Measurements from ENCODE around the gene PDZD7.

GRCh38 chr10:100972115-100972903 lies 58.6 kb downstream of the PDZD7 start:
- TF ChIP-seq, protein P1, sequence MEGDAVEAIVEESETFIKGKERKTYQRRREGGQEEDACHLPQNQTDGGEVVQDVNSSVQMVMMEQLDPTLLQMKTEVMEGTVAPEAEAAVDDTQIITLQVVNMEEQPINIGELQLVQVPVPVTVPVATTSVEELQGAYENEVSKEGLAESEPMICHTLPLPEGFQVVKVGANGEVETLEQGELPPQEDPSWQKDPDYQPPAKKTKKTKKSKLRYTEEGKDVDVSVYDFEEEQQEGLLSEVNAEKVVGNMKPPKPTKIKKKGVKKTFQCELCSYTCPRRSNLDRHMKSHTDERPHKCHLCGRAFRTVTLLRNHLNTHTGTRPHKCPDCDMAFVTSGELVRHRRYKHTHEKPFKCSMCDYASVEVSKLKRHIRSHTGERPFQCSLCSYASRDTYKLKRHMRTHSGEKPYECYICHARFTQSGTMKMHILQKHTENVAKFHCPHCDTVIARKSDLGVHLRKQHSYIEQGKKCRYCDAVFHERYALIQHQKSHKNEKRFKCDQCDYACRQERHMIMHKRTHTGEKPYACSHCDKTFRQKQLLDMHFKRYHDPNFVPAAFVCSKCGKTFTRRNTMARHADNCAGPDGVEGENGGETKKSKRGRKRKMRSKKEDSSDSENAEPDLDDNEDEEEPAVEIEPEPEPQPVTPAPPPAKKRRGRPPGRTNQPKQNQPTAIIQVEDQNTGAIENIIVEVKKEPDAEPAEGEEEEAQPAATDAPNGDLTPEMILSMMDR (conservative IDR thresholded peaks at IDR 0.05; ENCODE audit: low read depth, low read length), result no peak
- no peak for TF ChIP-seq EZH2 (IDR thresholded peaks at IDR 0.05; ENCODE audit: borderline replicate concordance, low read depth, low read length, poor library complexity, severe bottlenecking)

Data from A673 (cell line).